PFSK-1 (cell line): Measurements from ENCODE around the gene METTL1.
A peak's percentile ranks its signal among the peaks of the same experiment; 100 is the strongest.

ENCODE experiments used
- FOXP2 ChIP-seq: optimal IDR thresholded peaks from 2 replicates; pipeline ENCODE3; 2011; ENCODE audit warnings: borderline replicate concordance, control low read depth, inconsistent platforms; ENCODE audit not compliant: insufficient read depth; ENCODE audit errors: extremely low read length, extremely low read depth
- POLR2AphosphoS5 ChIP-seq: IDR thresholded peaks from 2 replicates; pipeline ENCODE4 v1.6.1; 2012; ENCODE audit warnings: low read depth, mild to moderate bottlenecking, control low read depth, low read length, moderate library complexity
- SIN3A ChIP-seq: IDR thresholded peaks from 2 replicates; pipeline ENCODE4 v1.6.1; 2012; ENCODE audit warnings: mild to moderate bottlenecking, low read length, moderate library complexity, borderline replicate concordance; ENCODE audit not compliant: insufficient read depth
- TAF1 ChIP-seq: IDR thresholded peaks from 2 replicates; pipeline ENCODE4 v1.6.1; 2012; ENCODE audit warnings: low read length, control low read depth, borderline replicate concordance; ENCODE audit not compliant: insufficient read depth
- TF ChIP-seq, protein P1 (sequence below), 2 experiments: IDR thresholded peaks; 2 replicates each; pipeline versions ENCODE4 v1.6.1 to v1.8.0; 2011 to 2012; ENCODE audit warnings: low read depth in 2 of 2, low read length in 2 of 2, control low read depth in 1 of 2, inconsistent platforms in 1 of 2, mild to moderate bottlenecking in 1 of 2, moderate library complexity in 1 of 2; ENCODE audit not compliant: insufficient read depth in 1 of 2

Gene METTL1

DNA sequence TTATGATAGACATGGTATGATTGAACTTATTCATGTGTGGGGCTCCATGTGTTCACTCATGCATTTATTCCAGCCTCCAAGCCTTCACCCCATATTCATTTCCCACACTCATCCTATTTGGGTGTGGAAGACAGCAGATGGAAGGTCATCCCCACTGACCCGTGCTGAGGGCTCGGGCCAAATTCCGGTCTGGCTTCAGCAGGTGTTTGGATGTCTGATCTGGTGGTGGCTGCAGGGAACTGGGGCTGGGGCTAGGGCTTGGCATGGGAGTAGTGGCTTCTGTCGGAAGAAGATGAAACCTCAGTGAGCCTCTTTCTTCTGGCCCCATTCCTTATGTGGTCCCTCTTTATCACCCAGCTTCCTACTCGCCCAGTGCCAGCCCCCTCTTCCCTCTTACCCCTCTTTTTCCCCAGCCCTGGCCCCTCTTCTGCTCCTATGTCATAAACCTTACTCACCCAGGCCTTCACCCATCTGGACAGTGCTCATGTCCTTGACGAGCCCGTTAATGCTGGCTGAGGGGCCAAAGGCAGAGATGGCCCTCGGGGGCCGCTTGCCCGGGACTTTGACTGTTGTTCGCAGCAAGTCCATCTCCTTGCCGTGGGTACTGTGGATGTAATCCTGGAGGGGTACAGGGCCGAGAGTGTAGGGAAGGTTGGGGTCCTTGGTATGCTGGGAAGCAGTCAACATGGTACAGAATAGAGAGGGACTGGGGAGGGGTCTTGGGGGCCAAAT is 41.4 kb downstream of the METTL1 start:
- TF ChIP-seq SIN3A (no peak), FOXP2 (no peak), TAF1 (no peak), POLR2AphosphoS5 (no peak)
- TF ChIP-seq, protein P1, sequence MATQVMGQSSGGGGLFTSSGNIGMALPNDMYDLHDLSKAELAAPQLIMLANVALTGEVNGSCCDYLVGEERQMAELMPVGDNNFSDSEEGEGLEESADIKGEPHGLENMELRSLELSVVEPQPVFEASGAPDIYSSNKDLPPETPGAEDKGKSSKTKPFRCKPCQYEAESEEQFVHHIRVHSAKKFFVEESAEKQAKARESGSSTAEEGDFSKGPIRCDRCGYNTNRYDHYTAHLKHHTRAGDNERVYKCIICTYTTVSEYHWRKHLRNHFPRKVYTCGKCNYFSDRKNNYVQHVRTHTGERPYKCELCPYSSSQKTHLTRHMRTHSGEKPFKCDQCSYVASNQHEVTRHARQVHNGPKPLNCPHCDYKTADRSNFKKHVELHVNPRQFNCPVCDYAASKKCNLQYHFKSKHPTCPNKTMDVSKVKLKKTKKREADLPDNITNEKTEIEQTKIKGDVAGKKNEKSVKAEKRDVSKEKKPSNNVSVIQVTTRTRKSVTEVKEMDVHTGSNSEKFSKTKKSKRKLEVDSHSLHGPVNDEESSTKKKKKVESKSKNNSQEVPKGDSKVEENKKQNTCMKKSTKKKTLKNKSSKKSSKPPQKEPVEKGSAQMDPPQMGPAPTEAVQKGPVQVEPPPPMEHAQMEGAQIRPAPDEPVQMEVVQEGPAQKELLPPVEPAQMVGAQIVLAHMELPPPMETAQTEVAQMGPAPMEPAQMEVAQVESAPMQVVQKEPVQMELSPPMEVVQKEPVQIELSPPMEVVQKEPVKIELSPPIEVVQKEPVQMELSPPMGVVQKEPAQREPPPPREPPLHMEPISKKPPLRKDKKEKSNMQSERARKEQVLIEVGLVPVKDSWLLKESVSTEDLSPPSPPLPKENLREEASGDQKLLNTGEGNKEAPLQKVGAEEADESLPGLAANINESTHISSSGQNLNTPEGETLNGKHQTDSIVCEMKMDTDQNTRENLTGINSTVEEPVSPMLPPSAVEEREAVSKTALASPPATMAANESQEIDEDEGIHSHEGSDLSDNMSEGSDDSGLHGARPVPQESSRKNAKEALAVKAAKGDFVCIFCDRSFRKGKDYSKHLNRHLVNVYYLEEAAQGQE (IDR thresholded peaks at IDR 0.05; ENCODE audit: insufficient read depth in 1 of 2, low read depth in 2 of 2, low read length in 2 of 2) = no peak

DNA sequence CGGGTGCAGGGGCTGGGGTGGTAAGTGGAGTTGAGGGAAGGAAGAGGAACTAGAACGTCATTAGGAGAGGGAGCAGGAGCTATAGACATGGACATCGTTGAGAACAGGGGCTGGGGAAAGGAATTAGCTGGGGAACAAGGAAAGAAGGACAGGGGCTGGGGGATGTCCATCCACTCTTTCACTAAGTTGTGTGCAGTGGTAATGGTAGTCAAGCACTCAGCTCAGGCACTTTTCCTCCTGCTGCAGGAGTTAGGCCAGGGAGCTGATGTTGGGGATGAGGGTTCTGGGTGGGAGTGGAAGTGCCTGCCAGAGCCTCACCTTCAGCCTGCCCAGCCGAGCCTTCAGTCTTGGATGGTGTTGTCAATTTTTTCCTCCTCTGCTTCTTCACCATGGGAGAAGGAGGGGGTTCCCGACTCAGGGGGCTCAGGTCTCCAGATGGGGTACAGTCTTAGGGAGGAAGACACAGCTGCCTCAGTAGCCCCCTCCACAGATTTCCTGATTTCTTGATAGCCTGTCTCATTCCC is 42.5 kb downstream of the METTL1 start:
- TF ChIP-seq, protein P1 (IDR thresholded peaks at IDR 0.05; ENCODE audit: insufficient read depth in 1 of 2, low read depth in 2 of 2, low read length in 2 of 2) = no peak
- TF ChIP-seq POLR2AphosphoS5 = no peak
- TF ChIP-seq FOXP2 = no peak
- TF ChIP-seq TAF1 = no peak
- TF ChIP-seq SIN3A = no peak

DNA sequence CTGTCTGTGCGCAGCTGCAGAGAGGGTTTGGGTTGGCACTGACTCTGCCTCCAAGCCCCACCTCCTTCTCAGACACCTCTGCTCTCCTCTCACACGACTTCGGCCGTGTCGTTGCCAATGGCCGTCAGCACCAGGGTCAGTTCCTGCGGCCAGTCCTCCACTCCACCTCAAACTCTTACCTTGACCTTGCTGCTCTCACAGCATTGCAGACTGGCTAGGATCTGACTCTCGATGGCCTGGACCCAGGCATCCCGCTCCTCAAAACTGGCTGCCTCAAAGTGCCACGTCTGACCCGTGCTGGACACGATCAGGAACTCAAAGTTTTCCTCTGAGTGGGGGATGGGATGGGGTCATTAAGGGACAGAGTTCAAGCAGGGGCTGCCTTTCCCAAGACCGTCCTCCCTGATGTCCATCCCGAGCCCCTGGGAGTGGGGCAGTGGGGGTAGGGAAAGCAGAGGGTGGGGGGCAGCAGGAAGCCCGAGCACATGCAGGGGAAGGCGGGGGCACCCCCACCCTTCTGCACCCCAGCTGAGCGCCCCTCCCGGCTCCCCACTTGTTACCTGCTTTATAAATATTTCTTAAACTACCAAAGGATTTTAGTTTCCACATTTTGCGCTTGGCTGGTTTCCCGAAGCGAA is 44.0 kb downstream of the METTL1 start:
- TF ChIP-seq TAF1 (no peak), POLR2AphosphoS5 (no peak), SIN3A (no peak), FOXP2 (no peak)
- TF ChIP-seq, protein P1 (IDR thresholded peaks at IDR 0.05; ENCODE audit: insufficient read depth in 1 of 2, low read depth in 2 of 2, low read length in 2 of 2) = peak; percentile 69 to 84

DNA sequence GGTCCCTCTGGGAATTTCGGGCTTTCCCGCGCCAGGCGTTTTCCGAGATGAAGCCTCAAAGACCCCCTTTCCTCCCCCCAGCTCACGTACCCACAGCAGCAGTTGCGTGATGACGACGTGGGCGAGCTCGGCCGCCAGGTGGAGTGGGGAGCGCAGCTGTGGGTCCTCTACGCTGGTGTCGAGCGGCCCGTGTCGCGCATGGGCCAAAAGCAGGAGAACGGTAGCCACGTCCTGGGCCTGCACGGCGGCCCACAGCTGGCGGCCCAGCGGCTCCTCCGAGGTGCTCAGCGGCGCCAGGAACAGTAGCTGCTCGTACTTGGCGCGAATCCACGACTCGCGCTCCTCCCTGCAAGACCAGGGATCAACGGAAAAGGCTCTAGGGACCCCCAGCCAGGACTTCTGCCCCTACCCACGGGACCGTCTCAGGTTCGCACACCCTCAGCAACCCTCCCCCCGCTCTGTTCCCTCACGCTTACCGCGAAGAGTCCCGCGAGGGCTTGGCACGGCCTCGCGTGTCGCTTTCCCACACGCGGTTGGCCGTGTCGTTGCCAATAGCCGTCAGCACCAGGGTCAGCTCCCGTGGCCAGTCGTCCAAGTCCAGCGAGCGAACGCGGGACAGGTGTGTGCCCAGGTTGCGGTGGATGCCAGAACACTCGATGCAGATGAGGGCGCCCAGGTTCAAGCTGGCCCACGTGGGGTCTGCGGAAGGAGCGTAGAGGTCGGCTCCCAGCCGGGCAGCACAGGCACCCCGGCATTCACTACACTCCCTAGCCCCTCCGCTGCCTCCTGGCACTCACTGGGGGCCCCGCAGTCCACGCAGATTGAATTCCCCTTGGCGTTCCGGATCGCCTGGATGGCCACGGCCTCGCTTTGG is 44.8 kb downstream of the METTL1 start:
- TF ChIP-seq TAF1 (no peak), SIN3A (no peak), FOXP2 (peak; percentile 9)
- TF ChIP-seq, protein P1 (IDR thresholded peaks at IDR 0.05; ENCODE audit: insufficient read depth in 1 of 2, low read depth in 2 of 2, low read length in 2 of 2) = peak; percentile 71 to 88
